Breast epithelium (tissue), 4 donors: Measurements from ENCODE around the gene PTPRZ1. TPM values are rescaled to one million over a fixed set of nuclear protein-coding genes. Genes with fewer than 3 reads are reported as not detected.

Source experiments
- DNase-seq, 2 donors: peaks; one replicate each; pipeline ENCODE4 v3.0.0-alpha.2; 2019; ENCODE audit warnings: low spot score in 2 of 2
- H3K27ac ChIP-seq, 2 donors: fragments of 200-600 bp; sonication (generic) in 1 of 2; one replicate each; pipeline ENCODE4 v1.5.1; 2016 to 2019; ENCODE audit warnings: mild to moderate bottlenecking in 1 of 2
- H3K27me3 ChIP-seq, 2 donors: fragments of 200-600 bp; sonication (generic) in 1 of 2; one replicate each; pipeline versions ENCODE4 v1.5.1 to v1.6.0; 2017 to 2019; ENCODE audit warnings: control low read depth in 1 of 2, mild to moderate bottlenecking in 1 of 2
- H3K36me3 ChIP-seq: fragments of 200-600 bp; one replicate; pipeline ENCODE4 v1.5.1; 2019
- H3K4me1 ChIP-seq, 2 donors: fragments of 200-600 bp; sonication (generic); one replicate each; pipeline ENCODE4 v1.5.1; 2016 to 2019; ENCODE audit warnings: control low read depth in 1 of 2
- H3K4me3 ChIP-seq, 3 donors: fragments of 200-600 bp; sonication (generic); 1 replicate in 2 of 3; 2 replicates in 1 of 3; pipeline ENCODE4 v1.5.1; 2016 to 2019; ENCODE audit warnings: mild to moderate bottlenecking in 3 of 3, moderate library complexity in 2 of 3
- H3K9me3 ChIP-seq, 2 donors: fragments of 200-600 bp; sonication (generic) in 1 of 2; one replicate each; pipeline ENCODE4 v1.5.1; 2016 to 2019; ENCODE audit warnings: control low read depth in 1 of 2
- CTCF ChIP-seq, 3 donors: fragments of 450-650 bp; IDR thresholded peaks; one replicate each; pipeline ENCODE4 v1.5.1; 2016 to 2017; ENCODE audit warnings: antibody characterized with exemption in 3 of 3, mild to moderate bottlenecking in 3 of 3, moderate library complexity in 3 of 3
- POLR2A ChIP-seq: fragments of 450-650 bp; IDR thresholded peaks from one replicate; pipeline ENCODE4 v1.6.1; 2016; ENCODE audit warnings: antibody characterized with exemption, mild to moderate bottlenecking, moderate library complexity
- POLR2AphosphoS5 ChIP-seq, 3 donors: sonication (generic); formaldehyde crosslinking; IDR thresholded peaks; one replicate each; pipeline ENCODE4 v1.6.1; 2017; ENCODE audit warnings: antibody characterized with exemption in 3 of 3
- intact Hi-C: fragments of 100-400 bp; cut with DNase I; formaldehyde crosslinking; loops from one replicate; pipeline ENCODE4 v1.15.1; 2023; ENCODE audit warnings: low total_unique reads
- total RNA-seq, 3 donors: library from RNA; depleted of rRNA; stranded (reverse); fragments of >200 nt; gene quantifications; one replicate each; pipeline ENCODE4 v1.1.0, GENCODE V29; 2016

Gene PTPRZ1
- total RNA-seq, 3 donors from 2014 or later: 0.48 to 36.9 (median 32.1) TPM

GRCh38 chr7:122056977-122057376 is 184.0 kb downstream of the PTPRZ1 start:
- H3K36me3 ChIP-seq: no peaks in the 10 kb centered on the region
- H3K4me1 ChIP-seq: no peaks in the 10 kb centered on the region
- intact Hi-C loops: no loop called here
- DNase-seq: no peak
- no peak overlapping the region for H3K27ac ChIP-seq
- TF ChIP-seq POLR2A (no peak), POLR2AphosphoS5 (IDR thresholded peaks at IDR 0.05) (no peak), CTCF (IDR thresholded peaks at IDR 0.05) (no peak)
- H3K27me3 ChIP-seq: no peaks in the 10 kb centered on the region
- H3K9me3 ChIP-seq: no peaks in the 10 kb centered on the region
- H3K4me3 ChIP-seq: no peak overlapping the region

DNA sequence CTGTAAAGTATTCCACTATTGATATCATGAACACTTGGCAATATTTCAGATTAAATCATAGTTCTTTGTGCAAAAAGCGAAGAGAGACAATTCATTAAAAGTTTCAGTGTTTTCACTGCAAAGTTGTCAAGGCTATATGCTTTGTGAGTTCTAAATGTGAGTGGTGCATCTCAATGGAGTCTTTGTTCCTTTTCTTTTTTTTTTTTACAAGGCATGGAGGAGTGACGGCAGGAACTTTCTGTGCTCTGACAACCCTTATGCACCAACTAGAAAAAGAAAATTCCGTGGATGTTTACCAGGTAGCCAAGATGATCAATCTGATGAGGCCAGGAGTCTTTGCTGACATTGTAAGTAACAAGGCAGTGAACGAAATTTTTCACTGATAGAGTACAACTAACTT is 186.6 kb downstream of the PTPRZ1 start:
- Histone ChIP-seq H3K9me3 (no peaks in the 10 kb centered on the region), H3K36me3 (no peaks in the 10 kb centered on the region), H3K4me1 (no peaks in the 10 kb centered on the region), H3K27ac (no peak overlapping the region), H3K4me3 (no peak overlapping the region), H3K27me3 (no peaks in the 10 kb centered on the region)
- TF ChIP-seq POLR2AphosphoS5 (IDR thresholded peaks at IDR 0.05) (no peak), CTCF (IDR thresholded peaks at IDR 0.05) (no peak), POLR2A (no peak)
- intact Hi-C loops: no loop called here
- DNase-seq: no peak

DNA sequence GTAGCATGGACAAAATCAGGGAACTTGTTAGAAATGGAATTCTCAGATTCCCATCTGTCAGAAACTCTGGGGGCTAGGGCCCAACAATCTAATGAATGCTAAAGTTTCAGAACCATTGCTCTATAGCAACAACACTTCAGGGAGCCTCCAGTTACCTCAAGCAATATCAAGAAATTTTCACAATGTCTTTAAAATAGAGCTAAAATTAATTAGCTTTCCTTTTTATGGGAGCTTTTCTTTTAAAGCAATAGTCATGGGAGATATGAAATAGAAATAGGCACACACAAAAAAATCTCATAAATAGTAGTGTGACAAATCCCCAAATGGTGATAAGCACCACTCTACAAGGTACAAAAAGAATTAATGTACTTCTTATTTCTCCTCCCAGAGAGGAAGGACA is 190.2 kb downstream of the PTPRZ1 start:
- intact Hi-C loops: no loop called here
- no peak for TF ChIP-seq CTCF (IDR thresholded peaks at IDR 0.05)
- no peak for TF ChIP-seq POLR2A
- no peak for TF ChIP-seq POLR2AphosphoS5 (IDR thresholded peaks at IDR 0.05)

GRCh38 chr7:122064971-122065370 is 192.0 kb downstream of the PTPRZ1 start:
- Histone ChIP-seq H3K4me3 (no peak overlapping the region), H3K9me3 (no peaks in the 10 kb centered on the region), H3K4me1 (no peaks in the 10 kb centered on the region), H3K36me3 (no peaks in the 10 kb centered on the region), H3K27ac (no peak overlapping the region), H3K27me3 (no peaks in the 10 kb centered on the region)
- TF ChIP-seq POLR2A: no peak
- TF ChIP-seq CTCF (IDR thresholded peaks at IDR 0.05): no peak
- no peak for TF ChIP-seq POLR2AphosphoS5 (IDR thresholded peaks at IDR 0.05)
- intact Hi-C loops: no loop called here
- no peak for DNase-seq

More for the DNA sequence above, 190.2 kb downstream of the PTPRZ1 start:
- Histone ChIP-seq H3K27ac (no peak overlapping the region), H3K4me1 (no peaks in the 10 kb centered on the region), H3K36me3 (no peaks in the 10 kb centered on the region), H3K4me3 (no peak overlapping the region), H3K9me3 (no peaks in the 10 kb centered on the region), H3K27me3 (no peaks in the 10 kb centered on the region)
- DNase-seq: no peak

DNA sequence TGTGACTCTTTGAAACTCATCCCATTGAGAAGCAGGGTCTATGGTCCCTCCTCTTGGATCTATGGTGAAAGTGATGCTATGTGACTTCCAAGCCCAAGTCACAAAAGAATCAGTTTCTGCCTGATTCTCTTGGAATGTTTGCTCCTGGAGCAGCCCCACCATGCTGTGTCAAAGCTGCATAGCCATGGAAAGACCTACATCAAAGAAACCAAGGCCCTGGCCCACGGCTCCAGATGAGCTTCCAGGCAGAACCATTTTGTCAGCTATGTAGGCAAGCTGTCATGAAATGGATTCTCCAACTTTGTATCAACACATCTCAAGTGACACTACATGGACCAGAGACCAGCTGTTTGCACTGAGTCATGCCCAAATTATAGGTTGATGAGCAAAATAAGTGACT is 194.1 kb downstream of the PTPRZ1 start:
- Histone ChIP-seq H3K27me3 (no peaks in the 10 kb centered on the region), H3K4me3 (no peak overlapping the region), H3K4me1 (no peaks in the 10 kb centered on the region), H3K27ac (no peak overlapping the region), H3K36me3 (no peaks in the 10 kb centered on the region), H3K9me3 (no peaks in the 10 kb centered on the region)
- intact Hi-C loops: no loop called here
- DNase-seq: no peak
- no peak for TF ChIP-seq POLR2A
- TF ChIP-seq POLR2AphosphoS5 (IDR thresholded peaks at IDR 0.05): no peak
- TF ChIP-seq CTCF (IDR thresholded peaks at IDR 0.05): no peak
